ENCODE data around the gene CEMIP. TPM values are rescaled to one million over a fixed set of nuclear protein-coding genes. Genes with fewer than 3 reads are reported as not detected.

The CEMIP gene
- total RNA-seq, 1 experiment from 2014 or later: 3.5 TPM

- TF ChIP-seq CTCF (IDR thresholded peaks at IDR 0.05 in 2 of 3, conservative IDR thresholded peaks at IDR 0.05 in 1 of 3; ENCODE audit: borderline replicate concordance in 1 of 3, insufficient read depth in 1 of 3, low read depth in 2 of 3, low read length in 2 of 3) (no peak), POLR2AphosphoS5 (IDR thresholded peaks at IDR 0.05; ENCODE audit: low read depth, low read length) (no peak), CEBPB (IDR thresholded peaks at IDR 0.05; ENCODE audit: low read depth) (no peak)
Measured at GRCh38 chr15:80895091-80895490, 115.9 kb downstream of the CEMIP start (continued).

- no peaks in the 10 kb centered on the region for H4K20me1 ChIP-seq (ENCODE audit: insufficient read depth)
- ChIA-PET POLR2A (no interaction called here), CTCF (no interaction called here), RAD21 (ENCODE audit: low non-redundant PET in 1 of 2, low total read pairs in 2 of 2, uncharacterized antibody in 2 of 2, unreplicated experiment in 2 of 2) (no interaction called here)
- intact Hi-C loops (cut with micrococcal nuclease): no loop called here
- no peak overlapping the region for H3K27ac ChIP-seq (ENCODE audit: low read depth, low read length)
- H3K79me2 ChIP-seq (ENCODE audit: insufficient read depth, low read length): no peaks in the 10 kb centered on the region
- ATAC-seq (no peak), DNase-seq (ENCODE audit: low read depth, low spot score) (no peak)
- H3K4me1 ChIP-seq (ENCODE audit: control insufficient read depth in 1 of 2, insufficient read depth in 2 of 2, low read length in 2 of 2): no peaks in the 10 kb centered on the region
- no peak overlapping the region for H3K9ac ChIP-seq (ENCODE audit: low read length)
- peaks cover 0 to 6% of the 10 kb centered on the region in 2 experiments; a peak in 2 of 4 replicates for H3K9me3 ChIP-seq (ENCODE audit: control insufficient read depth in 1 of 2, insufficient read depth in 1 of 2, low read depth in 1 of 2, low read length in 2 of 2)
- no peaks in the 10 kb centered on the region for H3K27me3 ChIP-seq (ENCODE audit: insufficient read depth, low read length)
- BruUV-seq (replicated peaks): no TSS peak
- no peaks in the 10 kb centered on the region for H3K9me2 ChIP-seq (ENCODE audit: insufficient read depth)
- no peak overlapping the region for H3K4me3 ChIP-seq (replicated peaks in 1 of 2; ENCODE audit: low read depth in 1 of 2, low read length in 2 of 2)
- H2AFZ ChIP-seq (ENCODE audit: low read depth, low read length, poor library complexity, severe bottlenecking): no peak overlapping the region
- no peak for TF ChIP-seq EGR1 (IDR thresholded peaks at IDR 0.05; ENCODE audit: low read depth)
- no peak for TF ChIP-seq SIN3A (IDR thresholded peaks at IDR 0.05; ENCODE audit: low read depth)
- no peaks in the 10 kb centered on the region for H3K36me3 ChIP-seq (ENCODE audit: control insufficient read depth in 1 of 2, insufficient read depth in 2 of 2, low read length in 2 of 2)
- H3K4me2 ChIP-seq (ENCODE audit: low read length): no peak overlapping the region
Measured at GRCh38 chr15:80895965-80896364, 116.8 kb downstream of the CEMIP start.

- no TSS peak for BruUV-seq (replicated peaks)
- ChIA-PET RAD21 (ENCODE audit: low non-redundant PET in 1 of 2, low total read pairs in 2 of 2, uncharacterized antibody in 2 of 2, unreplicated experiment in 2 of 2) (no interaction called here), CTCF (no interaction called here), POLR2A (no interaction called here)
- Histone ChIP-seq H3K9ac (ENCODE audit: low read length) (no peak overlapping the region), H3K27ac (ENCODE audit: low read depth, low read length) (no peak overlapping the region), H3K4me3 (replicated peaks in 1 of 2; ENCODE audit: low read depth in 1 of 2, low read length in 2 of 2) (no peak overlapping the region), H3K4me2 (ENCODE audit: low read length) (no peak overlapping the region), H3K36me3 (ENCODE audit: control insufficient read depth in 1 of 2, insufficient read depth in 2 of 2, low read length in 2 of 2) (no peaks in the 10 kb centered on the region), H2AFZ (ENCODE audit: low read depth, low read length, poor library complexity, severe bottlenecking) (no peak overlapping the region), H3K9me2 (ENCODE audit: insufficient read depth) (no peaks in the 10 kb centered on the region), H3K27me3 (ENCODE audit: insufficient read depth, low read length) (no peaks in the 10 kb centered on the region), H4K20me1 (ENCODE audit: insufficient read depth) (no peaks in the 10 kb centered on the region), H3K9me3 (ENCODE audit: control insufficient read depth in 1 of 2, insufficient read depth in 1 of 2, low read depth in 1 of 2, low read length in 2 of 2) (peaks cover 0 to 6% of the 10 kb centered on the region in 2 experiments; a peak in 2 of 4 replicates), H3K4me1 (ENCODE audit: control insufficient read depth in 1 of 2, insufficient read depth in 2 of 2, low read length in 2 of 2) (no peaks in the 10 kb centered on the region), H3K79me2 (ENCODE audit: insufficient read depth, low read length) (no peaks in the 10 kb centered on the region)
- ATAC-seq (no peak), DNase-seq (ENCODE audit: low read depth, low spot score) (no peak)
- intact Hi-C loops (cut with micrococcal nuclease): no loop called here
- TF ChIP-seq MAX (IDR thresholded peaks at IDR 0.05) (no peak), ZFX (IDR thresholded peaks at IDR 0.05) (no peak), ZNF274 (IDR thresholded peaks at IDR 0.05; ENCODE audit: low read depth, low read length) (no peak), POLR2AphosphoS5 (IDR thresholded peaks at IDR 0.05; ENCODE audit: low read depth, low read length) (no peak), JUND (IDR thresholded peaks at IDR 0.05) (no peak), EZH2phosphoT487 (IDR thresholded peaks at IDR 0.05; ENCODE audit: borderline replicate concordance) (no peak), TCF7L2 (IDR thresholded peaks at IDR 0.05; ENCODE audit: borderline replicate concordance, extremely low read depth, insufficient read depth, insufficient read length) (no peak), POLR2A (IDR thresholded peaks at IDR 0.05; ENCODE audit: borderline replicate concordance, extremely low read depth, insufficient read depth, insufficient read length) (no peak), CTCF (IDR thresholded peaks at IDR 0.05 in 2 of 3, conservative IDR thresholded peaks at IDR 0.05 in 1 of 3; ENCODE audit: borderline replicate concordance in 1 of 3, insufficient read depth in 1 of 3, low read depth in 2 of 3, low read length in 2 of 3) (no peak)
Measured at GRCh38 chr15:80898040-80898439, 118.9 kb downstream of the CEMIP start.

Measured in HCT116 (cell line).